ENCODE data around the gene SSTR5. TPM values are rescaled to one million over a fixed set of nuclear protein-coding genes. Genes with fewer than 3 reads are reported as not detected.
A peak's percentile ranks its signal among the peaks of the same experiment; 100 is the strongest.

Gene SSTR5
- total and polyA plus RNA-seq, 4 donors: not detected

GRCh38 chr16:1074379-1074649 lies 1.8 kb downstream of the SSTR5 start (continued):
- TF ChIP-seq, protein P1, sequence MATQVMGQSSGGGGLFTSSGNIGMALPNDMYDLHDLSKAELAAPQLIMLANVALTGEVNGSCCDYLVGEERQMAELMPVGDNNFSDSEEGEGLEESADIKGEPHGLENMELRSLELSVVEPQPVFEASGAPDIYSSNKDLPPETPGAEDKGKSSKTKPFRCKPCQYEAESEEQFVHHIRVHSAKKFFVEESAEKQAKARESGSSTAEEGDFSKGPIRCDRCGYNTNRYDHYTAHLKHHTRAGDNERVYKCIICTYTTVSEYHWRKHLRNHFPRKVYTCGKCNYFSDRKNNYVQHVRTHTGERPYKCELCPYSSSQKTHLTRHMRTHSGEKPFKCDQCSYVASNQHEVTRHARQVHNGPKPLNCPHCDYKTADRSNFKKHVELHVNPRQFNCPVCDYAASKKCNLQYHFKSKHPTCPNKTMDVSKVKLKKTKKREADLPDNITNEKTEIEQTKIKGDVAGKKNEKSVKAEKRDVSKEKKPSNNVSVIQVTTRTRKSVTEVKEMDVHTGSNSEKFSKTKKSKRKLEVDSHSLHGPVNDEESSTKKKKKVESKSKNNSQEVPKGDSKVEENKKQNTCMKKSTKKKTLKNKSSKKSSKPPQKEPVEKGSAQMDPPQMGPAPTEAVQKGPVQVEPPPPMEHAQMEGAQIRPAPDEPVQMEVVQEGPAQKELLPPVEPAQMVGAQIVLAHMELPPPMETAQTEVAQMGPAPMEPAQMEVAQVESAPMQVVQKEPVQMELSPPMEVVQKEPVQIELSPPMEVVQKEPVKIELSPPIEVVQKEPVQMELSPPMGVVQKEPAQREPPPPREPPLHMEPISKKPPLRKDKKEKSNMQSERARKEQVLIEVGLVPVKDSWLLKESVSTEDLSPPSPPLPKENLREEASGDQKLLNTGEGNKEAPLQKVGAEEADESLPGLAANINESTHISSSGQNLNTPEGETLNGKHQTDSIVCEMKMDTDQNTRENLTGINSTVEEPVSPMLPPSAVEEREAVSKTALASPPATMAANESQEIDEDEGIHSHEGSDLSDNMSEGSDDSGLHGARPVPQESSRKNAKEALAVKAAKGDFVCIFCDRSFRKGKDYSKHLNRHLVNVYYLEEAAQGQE (IDR thresholded peaks at IDR 0.05): no peak
- TF ChIP-seq, protein P2, sequence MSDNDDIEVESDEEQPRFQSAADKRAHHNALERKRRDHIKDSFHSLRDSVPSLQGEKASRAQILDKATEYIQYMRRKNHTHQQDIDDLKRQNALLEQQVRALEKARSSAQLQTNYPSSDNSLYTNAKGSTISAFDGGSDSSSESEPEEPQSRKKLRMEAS (IDR thresholded peaks at IDR 0.05): no peak

DNA sequence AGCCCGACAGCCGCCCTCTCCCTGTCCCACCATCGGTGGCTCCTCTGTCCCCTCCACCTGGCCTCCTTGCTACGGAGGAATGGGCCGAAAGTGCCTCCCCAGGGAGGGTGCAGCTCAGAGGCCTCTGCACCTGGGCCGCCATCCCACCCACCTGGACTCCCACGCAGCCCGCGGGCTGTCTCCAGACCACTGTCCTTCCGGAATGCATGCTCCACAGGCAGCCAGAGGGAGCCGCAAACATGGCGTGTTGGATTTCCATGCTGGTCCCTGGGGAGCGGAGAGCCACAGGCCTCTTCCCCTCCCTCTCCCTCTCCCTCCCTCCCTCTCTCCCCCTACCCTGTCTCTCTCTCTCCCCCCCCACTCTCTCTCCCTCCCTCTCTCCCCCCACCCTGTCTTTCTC lies 3.0 kb downstream of the SSTR5 start:
- Histone ChIP-seq H3K27ac (ENCODE audit: low read depth in 1 of 2, low read length in 2 of 2) (no peak overlapping the region), H3K4me3 (ENCODE audit: low read depth in 1 of 3, low read length in 3 of 3) (no peak overlapping the region), H3K4me1 (ENCODE audit: control insufficient read depth in 4 of 4, insufficient read depth in 4 of 4, low read length in 3 of 4) (peaks cover 12 to 33% (median 18%) of the 10 kb centered on the region in 4 donors), H3K9ac (ENCODE audit: low read depth in 1 of 2, low read length in 2 of 2) (no peak overlapping the region), H3K27me3 (ENCODE audit: control insufficient read depth in 4 of 4, insufficient read depth in 4 of 4, low read length in 3 of 4) (peaks cover 0 to 38% (median 0%) of the 10 kb centered on the region in 4 donors), H3K36me3 (ENCODE audit: control insufficient read depth in 4 of 4, insufficient read depth in 3 of 4, low read depth in 1 of 4, low read length in 3 of 4) (no peaks in the 10 kb centered on the region), H3K9me3 (ENCODE audit: control insufficient read depth in 4 of 4, low read length in 3 of 4) (no peaks in the 10 kb centered on the region)
- DNase-seq (ENCODE audit: low spot score): no peak
- no peak for TF ChIP-seq HNF4A (conservative IDR thresholded peaks at IDR 0.05)
- 90% methylated on average over 13 of the region's 13 CpGs for whole genome bisulfite sequencing

GRCh38 chr16:1076801-1077576 lies 4.4 kb downstream of the SSTR5 start:
- DNase-seq (ENCODE audit: low spot score): no peak
- H3K27me3 ChIP-seq (ENCODE audit: control insufficient read depth in 4 of 4, insufficient read depth in 4 of 4, low read length in 3 of 4): peaks cover 0 to 28% (median 0%) of the 10 kb centered on the region in 4 donors
- WGBS: 32% methylated on average over 16 of the region's 16 CpGs
- no peak overlapping the region for H3K4me3 ChIP-seq (ENCODE audit: low read depth in 1 of 3, low read length in 3 of 3)
- H3K4me1 ChIP-seq (ENCODE audit: control insufficient read depth in 4 of 4, insufficient read depth in 4 of 4, low read length in 3 of 4): peaks cover 20 to 46% (median 30%) of the 10 kb centered on the region in 4 donors
- H3K9ac ChIP-seq (ENCODE audit: low read depth in 1 of 2, low read length in 2 of 2): no peak overlapping the region
- H3K27ac ChIP-seq (ENCODE audit: low read depth in 1 of 2, low read length in 2 of 2): no peak overlapping the region
- H3K9me3 ChIP-seq (ENCODE audit: control insufficient read depth in 4 of 4, low read length in 3 of 4): no peaks in the 10 kb centered on the region
- TF ChIP-seq EGR1 (IDR thresholded peaks at IDR 0.05; ENCODE audit: low read depth in 2 of 2): no peak
- H3K36me3 ChIP-seq (ENCODE audit: control insufficient read depth in 4 of 4, insufficient read depth in 3 of 4, low read depth in 1 of 4, low read length in 3 of 4): no peaks in the 10 kb centered on the region

DNA sequence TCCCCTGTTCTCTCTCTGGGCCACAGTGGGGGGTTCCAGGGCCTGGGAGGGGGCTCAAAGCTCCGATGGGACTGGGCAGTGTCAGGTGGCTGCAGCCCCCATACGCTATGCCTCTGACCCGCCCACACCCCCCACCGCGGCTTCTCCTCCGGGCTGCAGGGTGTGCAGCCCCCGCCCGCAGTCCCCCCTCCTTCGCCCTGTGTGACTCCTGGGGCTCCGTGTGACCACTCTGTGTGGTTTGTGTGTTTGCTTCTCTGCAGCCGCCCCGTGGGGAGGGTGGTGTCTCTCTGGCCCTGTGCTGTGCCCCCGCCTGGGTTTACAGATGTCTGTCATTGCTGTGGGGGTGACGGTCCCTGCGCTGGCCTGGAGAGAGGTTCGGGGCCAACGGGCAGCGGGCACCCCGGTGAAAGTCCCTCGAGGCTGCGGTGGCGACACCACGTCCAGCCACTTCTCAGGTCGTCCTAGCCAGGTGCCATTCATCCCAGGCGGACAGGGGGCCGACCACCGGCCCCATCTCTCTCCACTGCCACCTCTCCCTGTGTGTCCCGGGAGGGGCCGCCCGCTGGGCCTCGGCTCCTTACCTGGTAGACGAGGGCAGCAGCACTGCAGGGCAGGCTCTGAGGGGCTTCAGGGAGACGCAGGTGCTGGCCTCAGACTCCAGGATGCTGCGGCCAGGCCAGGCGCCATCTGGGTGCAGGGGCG lies 5.5 kb downstream of the SSTR5 start:
- no peaks in the 10 kb centered on the region for H3K9me3 ChIP-seq (ENCODE audit: control insufficient read depth in 4 of 4, low read length in 3 of 4)
- no peak overlapping the region for H3K9ac ChIP-seq (ENCODE audit: low read depth in 1 of 2, low read length in 2 of 2)
- H3K27me3 ChIP-seq (ENCODE audit: control insufficient read depth in 4 of 4, insufficient read depth in 4 of 4, low read length in 3 of 4): peaks cover 0 to 23% (median 0%) of the 10 kb centered on the region in 4 donors
- 43% methylated on average over 36 of the region's 36 CpGs for WGBS
- H3K27ac ChIP-seq (ENCODE audit: low read depth in 1 of 2, low read length in 2 of 2): peak overlapping the region in 1 of 2 donors; percentile 7
- no peak for DNase-seq (ENCODE audit: low spot score)
- H3K4me1 ChIP-seq (ENCODE audit: control insufficient read depth in 4 of 4, insufficient read depth in 4 of 4, low read length in 3 of 4): peaks cover 23 to 53% (median 34%) of the 10 kb centered on the region in 4 donors
- no peaks in the 10 kb centered on the region for H3K36me3 ChIP-seq (ENCODE audit: control insufficient read depth in 4 of 4, insufficient read depth in 3 of 4, low read depth in 1 of 4, low read length in 3 of 4)
- no peak for TF ChIP-seq RXRA (IDR thresholded peaks at IDR 0.05)
- TF ChIP-seq NR2F2 (IDR thresholded peaks at IDR 0.05): no peak
- TF ChIP-seq CTCF (IDR thresholded peaks at IDR 0.05; ENCODE audit: low read depth, low read length, missing input control): no peak
- TF ChIP-seq RAD21 (IDR thresholded peaks at IDR 0.05): no peak
- TF ChIP-seq, protein P2 (IDR thresholded peaks at IDR 0.05): no peak
- TF ChIP-seq HNF4A (conservative IDR thresholded peaks at IDR 0.05): no peak
- no peak for TF ChIP-seq TAF1 (conservative IDR thresholded peaks at IDR 0.05)
- TF ChIP-seq, protein P1 (IDR thresholded peaks at IDR 0.05): no peak
- no peak for TF ChIP-seq FOXA2 (IDR thresholded peaks at IDR 0.05)
- TF ChIP-seq YY1 (IDR thresholded peaks at IDR 0.05): no peak
- TF ChIP-seq HNF4G (IDR thresholded peaks at IDR 0.05): no peak
- no peak for TF ChIP-seq JUND (IDR thresholded peaks at IDR 0.05)
- TF ChIP-seq SP1 (IDR thresholded peaks at IDR 0.05): no peak
- H3K4me3 ChIP-seq (ENCODE audit: low read depth in 1 of 3, low read length in 3 of 3): no peak overlapping the region

All from liver (tissue), 9 donors.